Measurements from ENCODE around the gene NPLOC4.

The NPLOC4 gene

DNA sequence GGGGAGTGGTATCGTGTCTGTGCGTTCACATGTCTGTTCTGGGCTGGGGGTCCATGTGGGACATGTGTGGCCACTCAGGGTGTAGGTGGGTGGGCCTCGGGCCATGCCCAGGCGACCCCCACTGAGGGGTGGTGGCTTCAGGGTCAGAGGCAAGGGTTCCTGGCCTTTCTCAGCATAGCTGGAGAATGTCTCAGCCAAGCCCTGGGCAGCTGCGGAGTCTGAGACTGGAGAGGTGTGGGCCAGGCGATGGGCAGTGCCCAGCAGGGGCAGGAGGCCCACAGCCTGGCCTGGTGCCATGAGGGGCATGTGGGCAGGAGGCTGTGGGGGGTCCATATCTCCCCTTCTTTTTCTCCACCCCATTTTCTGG, 107.5 kb downstream of the NPLOC4 start:
- no peak overlapping the region for H3K27ac ChIP-seq (ENCODE audit: low read length)

DNA sequence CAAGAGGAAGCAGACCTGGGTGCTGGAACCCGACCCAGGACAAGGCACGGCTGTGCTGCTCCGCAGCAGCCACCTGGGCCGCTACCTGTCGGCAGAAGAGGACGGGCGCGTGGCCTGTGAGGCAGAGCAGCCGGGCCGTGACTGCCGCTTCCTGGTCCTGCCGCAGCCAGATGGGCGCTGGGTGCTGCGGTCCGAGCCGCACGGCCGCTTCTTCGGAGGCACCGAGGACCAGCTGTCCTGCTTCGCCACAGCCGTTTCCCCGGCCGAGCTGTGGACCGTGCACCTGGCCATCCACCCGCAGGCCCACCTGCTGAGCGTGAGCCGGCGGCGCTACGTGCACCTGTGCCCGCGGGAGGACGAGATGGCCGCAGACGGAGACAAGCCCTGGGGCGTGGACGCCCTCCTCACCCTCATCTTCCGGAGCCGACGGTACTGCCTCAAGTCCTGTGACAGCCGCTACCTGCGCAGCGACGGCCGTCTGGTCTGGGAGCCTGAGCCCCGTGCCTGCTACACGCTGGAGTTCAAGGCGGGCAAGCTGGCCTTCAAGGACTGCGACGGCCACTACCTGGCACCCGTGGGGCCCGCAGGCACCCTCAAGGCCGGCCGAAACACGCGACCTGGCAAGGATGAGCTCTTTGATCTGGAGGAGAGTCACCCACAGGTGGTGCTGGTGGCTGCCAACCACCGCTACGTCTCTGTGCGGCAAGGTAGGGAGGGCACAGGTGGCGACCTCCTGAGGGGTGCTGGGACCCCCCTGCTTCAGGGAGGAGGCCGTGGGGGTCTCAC, 108.1 kb downstream of the NPLOC4 start:
- no peak overlapping the region for H3K4me3 ChIP-seq (ENCODE audit: low read depth in 1 of 2, low read length in 2 of 2)
- H3K27me3 ChIP-seq (ENCODE audit: insufficient read depth, low read length, poor library complexity) = no peaks in the 10 kb centered on the region
- H4K20me1 ChIP-seq (ENCODE audit: insufficient read depth, low read length) = peaks cover 5% of the 10 kb centered on the region; the same call in 1 of the 2 replicates
- ATAC-seq (ENCODE audit: insufficient read depth, low read depth) (no peak), DNase-seq (no peak)
- H2AFZ ChIP-seq (ENCODE audit: low read depth, low read length) = no peak overlapping the region
- H3K9ac ChIP-seq (ENCODE audit: low read depth, low read length) = no peak overlapping the region
- H3K4me2 ChIP-seq (ENCODE audit: insufficient read depth, low read length) = no peak overlapping the region
- H3K36me3 ChIP-seq (ENCODE audit: insufficient read depth, low read length) = no peaks in the 10 kb centered on the region
- no peaks in the 10 kb centered on the region for H3K4me1 ChIP-seq (ENCODE audit: insufficient read depth, low read length)
- TF ChIP-seq, protein P1, sequence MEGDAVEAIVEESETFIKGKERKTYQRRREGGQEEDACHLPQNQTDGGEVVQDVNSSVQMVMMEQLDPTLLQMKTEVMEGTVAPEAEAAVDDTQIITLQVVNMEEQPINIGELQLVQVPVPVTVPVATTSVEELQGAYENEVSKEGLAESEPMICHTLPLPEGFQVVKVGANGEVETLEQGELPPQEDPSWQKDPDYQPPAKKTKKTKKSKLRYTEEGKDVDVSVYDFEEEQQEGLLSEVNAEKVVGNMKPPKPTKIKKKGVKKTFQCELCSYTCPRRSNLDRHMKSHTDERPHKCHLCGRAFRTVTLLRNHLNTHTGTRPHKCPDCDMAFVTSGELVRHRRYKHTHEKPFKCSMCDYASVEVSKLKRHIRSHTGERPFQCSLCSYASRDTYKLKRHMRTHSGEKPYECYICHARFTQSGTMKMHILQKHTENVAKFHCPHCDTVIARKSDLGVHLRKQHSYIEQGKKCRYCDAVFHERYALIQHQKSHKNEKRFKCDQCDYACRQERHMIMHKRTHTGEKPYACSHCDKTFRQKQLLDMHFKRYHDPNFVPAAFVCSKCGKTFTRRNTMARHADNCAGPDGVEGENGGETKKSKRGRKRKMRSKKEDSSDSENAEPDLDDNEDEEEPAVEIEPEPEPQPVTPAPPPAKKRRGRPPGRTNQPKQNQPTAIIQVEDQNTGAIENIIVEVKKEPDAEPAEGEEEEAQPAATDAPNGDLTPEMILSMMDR (IDR thresholded peaks at IDR 0.05; ENCODE audit: borderline replicate concordance, extremely low read depth, low read length, poor library complexity, severe bottlenecking) = no peak
- TF ChIP-seq EZH2 (IDR thresholded peaks at IDR 0.05; ENCODE audit: borderline replicate concordance, low read depth, low read length, severe bottlenecking) = no peak
- no peaks in the 10 kb centered on the region for H3K9me3 ChIP-seq (ENCODE audit: insufficient read depth, low read length, severe bottlenecking)
- no peak overlapping the region for H3K27ac ChIP-seq (ENCODE audit: low read length)
- no peaks in the 10 kb centered on the region for H3K79me2 ChIP-seq (ENCODE audit: insufficient read depth, low read length)

More for the DNA sequence above, 107.5 kb downstream of the NPLOC4 start:
- Histone ChIP-seq H3K79me2 (ENCODE audit: insufficient read depth, low read length) (no peaks in the 10 kb centered on the region), H3K9me3 (ENCODE audit: insufficient read depth, low read length, severe bottlenecking) (no peaks in the 10 kb centered on the region), H2AFZ (ENCODE audit: low read depth, low read length) (no peak overlapping the region), H3K27me3 (ENCODE audit: insufficient read depth, low read length, poor library complexity) (no peaks in the 10 kb centered on the region), H3K4me2 (ENCODE audit: insufficient read depth, low read length) (no peak overlapping the region), H3K4me3 (ENCODE audit: low read depth in 1 of 2, low read length in 2 of 2) (no peak overlapping the region), H4K20me1 (ENCODE audit: insufficient read depth, low read length) (peaks cover 8% of the 10 kb centered on the region), H3K36me3 (ENCODE audit: insufficient read depth, low read length) (no peaks in the 10 kb centered on the region), H3K4me1 (ENCODE audit: insufficient read depth, low read length) (no peaks in the 10 kb centered on the region), H3K9ac (ENCODE audit: low read depth, low read length) (no peak overlapping the region)
- no peak for DNase-seq
- no peak for ATAC-seq (ENCODE audit: insufficient read depth, low read depth)
- TF ChIP-seq EZH2 (IDR thresholded peaks at IDR 0.05; ENCODE audit: borderline replicate concordance, low read depth, low read length, severe bottlenecking) = no peak
- TF ChIP-seq, protein P1 (IDR thresholded peaks at IDR 0.05; ENCODE audit: borderline replicate concordance, extremely low read depth, low read length, poor library complexity, severe bottlenecking) = no peak

DNA sequence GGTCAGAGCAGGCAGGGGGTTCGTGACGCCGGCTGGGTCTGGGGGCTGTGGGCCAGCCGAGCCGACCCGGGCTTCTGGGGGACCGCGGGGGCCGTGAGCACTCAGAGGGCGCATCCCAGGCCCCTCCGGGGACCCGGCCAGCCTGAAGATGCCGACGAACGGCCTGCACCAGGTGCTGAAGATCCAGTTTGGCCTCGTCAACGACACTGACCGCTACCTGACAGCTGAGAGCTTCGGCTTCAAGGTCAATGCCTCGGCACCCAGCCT, 108.6 kb downstream of the NPLOC4 start:
- Histone ChIP-seq H3K4me2 (ENCODE audit: insufficient read depth, low read length) (no peak overlapping the region), H3K27ac (ENCODE audit: low read length) (no peak overlapping the region), H3K79me2 (ENCODE audit: insufficient read depth, low read length) (no peaks in the 10 kb centered on the region), H3K4me1 (ENCODE audit: insufficient read depth, low read length) (no peaks in the 10 kb centered on the region), H4K20me1 (ENCODE audit: insufficient read depth, low read length) (peaks cover 9% of the 10 kb centered on the region; the same call in 1 of the 2 replicates), H3K9me3 (ENCODE audit: insufficient read depth, low read length, severe bottlenecking) (no peaks in the 10 kb centered on the region), H3K36me3 (ENCODE audit: insufficient read depth, low read length) (no peaks in the 10 kb centered on the region), H2AFZ (ENCODE audit: low read depth, low read length) (no peak overlapping the region), H3K27me3 (ENCODE audit: insufficient read depth, low read length, poor library complexity) (no peaks in the 10 kb centered on the region), H3K4me3 (ENCODE audit: low read depth in 1 of 2, low read length in 2 of 2) (no peak overlapping the region), H3K9ac (ENCODE audit: low read depth, low read length) (no peak overlapping the region)
- ATAC-seq (ENCODE audit: insufficient read depth, low read depth) = no peak
- TF ChIP-seq EZH2 (IDR thresholded peaks at IDR 0.05; ENCODE audit: borderline replicate concordance, low read depth, low read length, severe bottlenecking) = no peak
- TF ChIP-seq, protein P1 (IDR thresholded peaks at IDR 0.05; ENCODE audit: borderline replicate concordance, extremely low read depth, low read length, poor library complexity, severe bottlenecking) = no peak
- no peak for DNase-seq

All from DND-41 (cell line).